ENCODE data around the gene DPP6. TPM values are rescaled to one million over a fixed set of nuclear protein-coding genes. Genes with fewer than 3 reads are reported as not detected.

The DPP6 gene
- polyA plus RNA-seq, 2 of the 4 experiments (the other 2 are of a cell fraction), result not detected

DNA sequence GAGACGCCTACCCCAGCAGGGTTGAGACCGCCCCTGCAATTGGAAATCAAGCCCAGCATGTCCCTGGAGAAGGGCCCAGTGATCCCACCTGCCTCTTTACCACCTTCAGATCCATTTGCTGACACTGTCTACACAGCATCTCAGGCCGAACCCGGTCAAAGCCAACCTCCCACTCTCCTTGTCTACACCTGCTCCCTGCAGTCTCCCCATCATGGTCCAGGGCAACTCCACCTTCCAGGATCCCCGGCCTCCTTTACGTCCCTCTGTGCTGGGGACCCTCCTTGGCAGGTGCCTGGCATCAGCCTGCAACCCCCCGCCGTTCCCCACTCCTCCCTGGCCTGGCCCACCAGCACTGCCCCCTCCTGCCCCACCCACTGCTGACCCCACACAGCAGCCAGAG, 723.5 kb downstream of the DPP6 start:
- no peak overlapping the region for H3K4me2 ChIP-seq
- H3K9me3 ChIP-seq, result no peaks in the 10 kb centered on the region
- H3K27ac ChIP-seq, result no peak overlapping the region
- ChIA-PET CTCF (interaction anchor here (0.6 kb wide), 1 partner anchor 32 kb away, joined by 3 read pairs; no protein-coding TSS in a partner anchor), POLR2A (no interaction called here)
- H3K4me1 ChIP-seq, result no peaks in the 10 kb centered on the region
- WGBS (ENCODE audit: missing lambda C conversion rate), result 19% methylated on average over 6 of the region's 8 CpGs
- DNase-seq (ENCODE audit: low read depth in 1 of 2, low spot score in 1 of 2), result no peak
- TF ChIP-seq, protein P1, sequence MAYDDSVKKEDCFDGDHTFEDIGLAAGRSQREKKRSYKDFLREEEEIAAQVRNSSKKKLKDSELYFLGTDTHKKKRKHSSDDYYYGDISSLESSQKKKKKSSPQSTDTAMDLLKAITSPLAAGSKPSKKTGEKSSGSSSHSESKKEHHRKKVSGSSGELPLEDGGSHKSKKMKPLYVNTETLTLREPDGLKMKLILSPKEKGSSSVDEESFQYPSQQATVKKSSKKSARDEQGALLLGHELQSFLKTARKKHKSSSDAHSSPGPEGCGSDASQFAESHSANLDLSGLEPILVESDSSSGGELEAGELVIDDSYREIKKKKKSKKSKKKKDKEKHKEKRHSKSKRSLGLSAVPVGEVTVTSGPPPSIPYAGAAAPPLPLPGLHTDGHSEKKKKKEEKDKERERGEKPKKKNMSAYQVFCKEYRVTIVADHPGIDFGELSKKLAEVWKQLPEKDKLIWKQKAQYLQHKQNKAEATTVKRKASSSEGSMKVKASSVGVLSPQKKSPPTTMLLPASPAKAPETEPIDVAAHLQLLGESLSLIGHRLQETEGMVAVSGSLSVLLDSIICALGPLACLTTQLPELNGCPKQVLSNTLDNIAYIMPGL (CRISPR knock-in tag; IDR thresholded peaks at IDR 0.05; ENCODE audit: borderline replicate concordance), result no peak
- TF ChIP-seq, protein P2, sequence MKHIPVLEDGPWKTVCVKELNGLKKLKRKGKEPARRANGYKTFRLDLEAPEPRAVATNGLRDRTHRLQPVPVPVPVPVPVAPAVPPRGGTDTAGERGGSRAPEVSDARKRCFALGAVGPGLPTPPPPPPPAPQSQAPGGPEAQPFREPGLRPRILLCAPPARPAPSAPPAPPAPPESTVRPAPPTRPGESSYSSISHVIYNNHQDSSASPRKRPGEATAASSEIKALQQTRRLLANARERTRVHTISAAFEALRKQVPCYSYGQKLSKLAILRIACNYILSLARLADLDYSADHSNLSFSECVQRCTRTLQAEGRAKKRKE (CRISPR knock-in tag; IDR thresholded peaks at IDR 0.05; ENCODE audit: low read depth), result no peak
- no peak for TF ChIP-seq JUNB (IDR thresholded peaks at IDR 0.05)
- TF ChIP-seq ZC3H11A (IDR thresholded peaks at IDR 0.05), result no peak
- TF ChIP-seq EHF (CRISPR knock-in tag; IDR thresholded peaks at IDR 0.05), result no peak
- no peak for TF ChIP-seq HOXB13 (CRISPR knock-in tag; IDR thresholded peaks at IDR 0.05; ENCODE audit: low read depth)
- TF ChIP-seq EHMT2 (IDR thresholded peaks at IDR 0.05; ENCODE audit: low read depth), result no peak
- TF ChIP-seq, protein P3, sequence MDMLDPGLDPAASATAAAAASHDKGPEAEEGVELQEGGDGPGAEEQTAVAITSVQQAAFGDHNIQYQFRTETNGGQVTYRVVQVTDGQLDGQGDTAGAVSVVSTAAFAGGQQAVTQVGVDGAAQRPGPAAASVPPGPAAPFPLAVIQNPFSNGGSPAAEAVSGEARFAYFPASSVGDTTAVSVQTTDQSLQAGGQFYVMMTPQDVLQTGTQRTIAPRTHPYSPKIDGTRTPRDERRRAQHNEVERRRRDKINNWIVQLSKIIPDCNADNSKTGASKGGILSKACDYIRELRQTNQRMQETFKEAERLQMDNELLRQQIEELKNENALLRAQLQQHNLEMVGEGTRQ (IDR thresholded peaks at IDR 0.05), result no peak
- TF ChIP-seq MAZ (IDR thresholded peaks at IDR 0.05; ENCODE audit: borderline replicate concordance, low read depth, low read length), result no peak
- no peak for TF ChIP-seq FOSB (CRISPR knock-in tag; IDR thresholded peaks at IDR 0.05)
- no peak for TF ChIP-seq HOXB5 (CRISPR knock-in tag; IDR thresholded peaks at IDR 0.05)
- no peak for TF ChIP-seq CHD2 (IDR thresholded peaks at IDR 0.05; ENCODE audit: low read length, partially characterized antibody)
- TF ChIP-seq ZSCAN20 (CRISPR knock-in tag; IDR thresholded peaks at IDR 0.05), result no peak
- TF ChIP-seq ZFP36 (IDR thresholded peaks at IDR 0.05; ENCODE audit: borderline replicate concordance, partially characterized antibody), result no peak
- no peak overlapping the region for H3K4me3 ChIP-seq
- ATAC-seq, result no peak
- FAIRE-seq, result no peak

- no peaks in the 10 kb centered on the region for H3K9me3 ChIP-seq
- 18% methylated on average over 5 of the region's 5 CpGs for WGBS (ENCODE audit: missing lambda C conversion rate)
- ChIA-PET POLR2A (no interaction called here), CTCF (no interaction called here)
- no peak overlapping the region for H3K4me3 ChIP-seq
- H3K4me2 ChIP-seq, result no peak overlapping the region
- ATAC-seq (no peak), DNase-seq (ENCODE audit: low read depth in 1 of 2, low spot score in 1 of 2) (no peak), FAIRE-seq (no peak)
- TF ChIP-seq GATA3 (IDR thresholded peaks at IDR 0.05; ENCODE audit: borderline replicate concordance) (no peak), ZSCAN20 (CRISPR knock-in tag; IDR thresholded peaks at IDR 0.05) (no peak), MAX (IDR thresholded peaks at IDR 0.05) (no peak), EHF (CRISPR knock-in tag; IDR thresholded peaks at IDR 0.05) (no peak), PHF8 (IDR thresholded peaks at IDR 0.05; ENCODE audit: borderline replicate concordance, low read depth) (no peak), NPAS2 (CRISPR knock-in tag; IDR thresholded peaks at IDR 0.05; ENCODE audit: borderline replicate concordance) (no peak), BHLHE40 (IDR thresholded peaks at IDR 0.05; ENCODE audit: low read depth, low read length) (no peak), TFCP2L1 (CRISPR knock-in tag; IDR thresholded peaks at IDR 0.05) (no peak), KDM5A (IDR thresholded peaks at IDR 0.05) (no peak), EP300 (IDR thresholded peaks at IDR 0.05) (no peak), FOSL2 (IDR thresholded peaks at IDR 0.05) (no peak), FOSL2 (CRISPR knock-in tag; IDR thresholded peaks at IDR 0.05) (no peak), HEYL (CRISPR knock-in tag; IDR thresholded peaks at IDR 0.05) (no peak), NFE2L2 (conservative IDR thresholded peaks at IDR 0.05; ENCODE audit: low read length) (no peak)
- H3K27ac ChIP-seq, result no peak overlapping the region
- H3K4me1 ChIP-seq, result no peaks in the 10 kb centered on the region
Observed at GRCh38 chr7:154776350-154776749, 724.2 kb downstream of the DPP6 start.
